Upper lobe of left lung (tissue), 6 donors: Measurements from ENCODE around the gene ZDHHC8. TPM values are rescaled to one million over a fixed set of nuclear protein-coding genes. Genes with fewer than 3 reads are reported as not detected.

Experiments
- ATAC-seq, 2 donors: fragments of 200-7000 bp; cut with Tn5 transposase; one replicate each; pipeline ENCODE4 v1.9.1; 2022; ENCODE audit warnings: mild to moderate bottlenecking in 2 of 2, moderate library complexity in 2 of 2; ENCODE audit not compliant: low FRiP score in 2 of 2
- DNase-seq, 2 donors: peaks; one replicate each; pipeline ENCODE4 v3.0.0-alpha.2; 2019 to 2020
- H3K27ac ChIP-seq, 4 donors: fragments of 200-600 bp; sonication (generic); one replicate each; pipeline ENCODE4 v1.5.1; 2016 to 2019
- H3K27me3 ChIP-seq, 4 donors: fragments of 200-600 bp; sonication (generic); one replicate each; pipeline ENCODE4 v1.5.1; 2017 to 2019
- H3K36me3 ChIP-seq, 4 donors: fragments of 200-600 bp; sonication (generic); one replicate each; pipeline ENCODE4 v1.5.1; 2016 to 2019
- H3K4me1 ChIP-seq, 4 donors: fragments of 200-600 bp; sonication (generic); one replicate each; pipeline ENCODE4 v1.5.1; 2018 to 2019
- H3K4me3 ChIP-seq, 4 donors: fragments of 200-600 bp; sonication (generic); one replicate each; pipeline ENCODE4 v1.5.1; 2017 to 2019; ENCODE audit warnings: mild to moderate bottlenecking in 2 of 4, moderate library complexity in 1 of 4
- H3K9me3 ChIP-seq, 4 donors: fragments of 200-600 bp; sonication (generic); one replicate each; pipeline ENCODE4 v1.5.1; 2018 to 2019
- EP300 ChIP-seq, 4 donors: sonication (generic); formaldehyde crosslinking; IDR thresholded peaks; one replicate each; pipeline ENCODE4 v1.5.1; 2017; ENCODE audit warnings: antibody characterized with exemption in 4 of 4, control low read depth in 2 of 4
- POLR2A ChIP-seq, 4 donors: fragments of 450-650 bp; IDR thresholded peaks; one replicate each; pipeline ENCODE4 v1.5.1; 2016 to 2017; ENCODE audit warnings: antibody characterized with exemption in 4 of 4, mild to moderate bottlenecking in 2 of 4
- POLR2AphosphoS5 ChIP-seq, 2 donors: sonication (generic); formaldehyde crosslinking; IDR thresholded peaks; one replicate each; pipeline ENCODE4 v1.5.1; 2017; ENCODE audit warnings: antibody characterized with exemption in 2 of 2
- WGBS, 2 donors: methylation state at CpG; one replicate each; pipeline ENCODE4 v1.1.5; 2017 to 2018; 5-methylcytosine and 5-hydroxymethylcytosine counted together
- total RNA-seq, 6 donors: library from RNA; depleted of rRNA in 4 of 6; stranded (reverse); fragments of >200 nt in 4 of 6; gene quantifications; one replicate each; pipeline versions ENCODE4 v1.1.0 to v1.2.1, GENCODE V29; 2016 to 2021
- TF ChIP-seq, protein P1 (sequence below), 6 experiments: fragments of 450-650 bp in 4 of 6; fragments of 200-600 bp in 2 of 6; sonication (generic) in 2 of 6; IDR thresholded peaks; one replicate each; pipeline ENCODE4 v1.5.1; 2016 to 2019; ENCODE audit warnings: antibody characterized with exemption in 6 of 6
- donor health status: DM: no; HTN: no; CAD: no; lungs with moderate emphysema.
- donor health status: DM: no; HTN: yes; CAD: no; lungs with severe emphysema.

Gene ZDHHC8
- total RNA-seq, 6 donors from 2014 or later: 19.5 to 87.1 (median 63.9) TPM

DNA sequence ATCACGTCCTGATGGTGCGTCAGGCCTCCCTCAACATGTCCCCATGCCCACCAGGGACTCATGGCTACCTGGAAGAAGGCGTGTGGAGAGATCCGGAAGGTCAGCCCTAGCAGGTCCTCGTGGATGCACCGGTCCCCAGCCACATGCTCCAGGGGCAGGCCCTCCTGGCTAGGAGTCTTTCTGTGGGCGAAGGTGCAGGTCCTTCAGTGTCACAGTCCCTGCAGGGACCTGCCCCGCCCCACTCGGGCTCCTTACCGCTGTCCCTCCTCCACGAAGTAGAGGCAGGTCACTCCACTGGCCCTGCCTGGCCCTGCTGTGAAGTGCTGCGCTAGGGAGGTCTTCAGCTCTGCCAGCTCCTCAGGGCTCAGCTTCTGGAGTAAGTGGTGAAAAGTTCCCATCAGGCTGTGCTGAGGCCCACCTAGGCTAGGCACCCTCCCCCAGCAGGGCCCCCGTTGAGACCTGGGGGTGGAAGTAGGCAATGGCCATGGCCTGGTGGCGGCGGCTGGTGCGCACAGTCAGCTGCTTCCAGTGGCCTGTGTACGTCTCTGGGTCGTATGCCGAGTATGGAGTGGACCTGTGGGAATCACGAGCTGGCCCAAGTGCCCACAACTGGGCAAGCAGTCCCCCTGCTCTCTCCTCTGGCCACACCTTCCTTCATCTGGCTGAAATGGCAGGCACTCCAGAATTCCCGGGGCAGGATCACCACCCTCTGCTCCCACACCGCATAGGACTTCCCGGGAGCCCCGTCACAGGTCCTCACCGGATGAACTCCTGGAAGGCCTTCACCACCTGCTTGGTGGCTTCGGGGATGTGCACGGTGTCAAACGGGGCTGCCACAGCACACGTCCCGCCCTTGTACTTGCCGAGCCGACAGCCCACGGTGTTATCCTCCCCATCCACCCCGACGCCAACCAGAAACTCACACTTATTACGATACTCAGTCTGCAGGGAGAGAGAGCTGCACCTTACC is 16.8 kb upstream of the ZDHHC8 start:
- Histone ChIP-seq H3K9me3 (no peaks in the 10 kb centered on the region), H3K4me3 (no peak overlapping the region), H3K4me1 (peaks cover 24 to 35% (median 32%) of the 10 kb centered on the region in 4 donors), H3K27ac (no peak overlapping the region), H3K36me3 (peaks cover 10 to 70% (median 45%) of the 10 kb centered on the region in 4 donors), H3K27me3 (no peaks in the 10 kb centered on the region)
- 86 to 93% methylated on average over 20 to 36 of the region's 36 CpGs for WGBS, 2 donors
- no peak for ATAC-seq
- DNase-seq: peak in 1 of 2 donors; percentile 84
- TF ChIP-seq, protein P1, sequence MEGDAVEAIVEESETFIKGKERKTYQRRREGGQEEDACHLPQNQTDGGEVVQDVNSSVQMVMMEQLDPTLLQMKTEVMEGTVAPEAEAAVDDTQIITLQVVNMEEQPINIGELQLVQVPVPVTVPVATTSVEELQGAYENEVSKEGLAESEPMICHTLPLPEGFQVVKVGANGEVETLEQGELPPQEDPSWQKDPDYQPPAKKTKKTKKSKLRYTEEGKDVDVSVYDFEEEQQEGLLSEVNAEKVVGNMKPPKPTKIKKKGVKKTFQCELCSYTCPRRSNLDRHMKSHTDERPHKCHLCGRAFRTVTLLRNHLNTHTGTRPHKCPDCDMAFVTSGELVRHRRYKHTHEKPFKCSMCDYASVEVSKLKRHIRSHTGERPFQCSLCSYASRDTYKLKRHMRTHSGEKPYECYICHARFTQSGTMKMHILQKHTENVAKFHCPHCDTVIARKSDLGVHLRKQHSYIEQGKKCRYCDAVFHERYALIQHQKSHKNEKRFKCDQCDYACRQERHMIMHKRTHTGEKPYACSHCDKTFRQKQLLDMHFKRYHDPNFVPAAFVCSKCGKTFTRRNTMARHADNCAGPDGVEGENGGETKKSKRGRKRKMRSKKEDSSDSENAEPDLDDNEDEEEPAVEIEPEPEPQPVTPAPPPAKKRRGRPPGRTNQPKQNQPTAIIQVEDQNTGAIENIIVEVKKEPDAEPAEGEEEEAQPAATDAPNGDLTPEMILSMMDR (IDR thresholded peaks at IDR 0.05): no peak
- TF ChIP-seq POLR2A (IDR thresholded peaks at IDR 0.05) (no peak), EP300 (IDR thresholded peaks at IDR 0.05) (no peak), POLR2AphosphoS5 (IDR thresholded peaks at IDR 0.05) (no peak)

DNA sequence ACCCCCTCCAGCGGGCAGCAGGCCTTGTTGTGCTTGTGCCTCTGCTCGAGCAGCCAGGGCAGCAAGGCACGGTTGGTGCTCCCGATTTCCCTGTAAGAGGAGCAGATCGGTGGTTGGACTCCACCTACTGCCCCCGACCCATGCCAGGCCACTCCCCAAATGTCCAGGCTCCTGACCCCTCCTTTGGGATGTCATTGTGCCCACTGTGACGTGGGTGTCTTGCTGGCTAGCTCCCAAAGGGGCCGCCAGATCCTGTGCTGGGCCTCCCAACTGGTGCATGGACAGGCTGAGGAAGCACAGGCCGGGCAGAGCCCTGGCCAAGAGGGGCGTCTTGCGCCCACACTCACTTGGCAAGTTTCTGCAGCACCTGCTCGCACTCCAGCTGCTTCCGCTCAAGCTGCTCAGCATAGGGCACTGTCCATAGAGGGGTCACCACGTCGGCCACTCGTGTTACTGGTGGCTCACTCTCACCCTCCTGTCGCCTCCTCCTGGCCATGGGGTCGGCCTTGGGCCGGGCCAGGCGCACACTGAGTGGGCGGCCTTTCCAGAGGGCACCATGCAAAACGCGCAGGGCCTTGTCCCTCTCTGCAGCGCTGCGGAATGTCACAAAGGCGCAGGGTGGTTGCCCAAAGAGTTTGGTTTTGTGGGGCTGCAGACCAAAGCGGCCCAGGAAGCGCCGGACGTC is 15.8 kb upstream of the ZDHHC8 start, which contains the start of gene RANBP1:
Gene RANBP1, plus strand, starts transcription at position 414 of the 685 bp plus-strand sequence. Its CDS starts 81 bp downstream, at position 495.
- peaks cover 9 to 70% (median 45%) of the 10 kb centered on the region in 4 donors for H3K36me3 ChIP-seq

DNA sequence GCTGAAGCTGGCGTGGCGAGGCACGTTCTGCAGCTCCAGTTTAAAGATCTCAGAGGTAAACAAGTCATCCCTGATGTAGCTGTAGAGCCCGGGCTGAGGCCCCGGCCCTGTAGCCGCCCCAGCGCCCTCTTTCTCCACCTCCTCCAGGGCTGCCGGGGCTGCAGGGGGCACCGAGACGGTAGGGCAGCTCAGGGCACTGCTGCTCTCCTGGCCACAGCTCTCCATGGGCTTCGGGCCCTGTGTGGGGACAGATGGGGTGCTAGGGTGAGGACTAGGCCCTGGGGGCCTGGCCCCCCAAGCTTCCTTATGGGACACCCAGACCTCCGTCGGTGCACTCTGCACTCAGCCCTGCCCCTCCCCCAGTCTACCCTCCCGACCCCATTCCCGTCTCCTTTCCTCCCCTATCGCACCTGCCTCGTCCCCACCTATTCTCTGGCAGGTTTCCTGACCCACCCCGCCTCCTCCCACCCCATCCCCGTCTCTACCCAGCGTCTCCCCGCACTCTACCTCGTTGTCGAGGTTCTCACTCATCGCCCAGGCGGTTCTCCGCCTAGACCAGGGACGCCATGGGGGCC is 15.1 kb upstream of the ZDHHC8 start:
- 0 to 12% methylated on average over 16 to 19 of the region's 27 CpGs for WGBS, 2 donors

More for the DNA sequence above, 15.8 kb upstream of the ZDHHC8 start, which contains the start of gene RANBP1:
- TF ChIP-seq POLR2AphosphoS5 (IDR thresholded peaks at IDR 0.05): no peak
- no peak for TF ChIP-seq EP300 (IDR thresholded peaks at IDR 0.05)
- TF ChIP-seq, protein P1 (IDR thresholded peaks at IDR 0.05): no peak
- TF ChIP-seq POLR2A (IDR thresholded peaks at IDR 0.05): no peak
- ATAC-seq: no peak
- Histone ChIP-seq H3K27ac (peak within 1 kb of the TSS; percentile 84 to 91 (median 87)), H3K27me3 (no peaks in the 10 kb centered on the region), H3K4me1 (peaks cover 24 to 36% (median 34%) of the 10 kb centered on the region in 4 donors), H3K9me3 (no peaks in the 10 kb centered on the region), H3K4me3 (peak within 1 kb of the TSS; percentile 58 to 98 (median 90))
- 71 to 81% methylated on average over 8 to 30 of the region's 30 CpGs for whole genome bisulfite sequencing, 2 donors
- peak in 1 of 2 donors; percentile 41 for DNase-seq

More for the DNA sequence above, 15.1 kb upstream of the ZDHHC8 start:
- Histone ChIP-seq H3K27ac (peak overlapping the region; percentile 84 to 91 (median 87)), H3K4me1 (peaks cover 24 to 36% (median 34%) of the 10 kb centered on the region in 4 donors), H3K4me3 (peak overlapping the region; percentile 58 to 98 (median 90)), H3K36me3 (peaks cover 9 to 70% (median 46%) of the 10 kb centered on the region in 4 donors), H3K9me3 (no peaks in the 10 kb centered on the region), H3K27me3 (no peaks in the 10 kb centered on the region)
- TF ChIP-seq EP300 (IDR thresholded peaks at IDR 0.05): no peak
- TF ChIP-seq POLR2AphosphoS5 (IDR thresholded peaks at IDR 0.05): no peak
- TF ChIP-seq POLR2A (IDR thresholded peaks at IDR 0.05): no peak
- TF ChIP-seq, protein P1 (IDR thresholded peaks at IDR 0.05): no peak
- ATAC-seq (peak; percentile 1), DNase-seq (peak in 1 of 2 donors; percentile 84)
